HEK293 (cell line): ENCODE measurements around the gene LCN10.

Experiments
- ZNF19 ChIP-seq: fragments of 450-650 bp; formaldehyde crosslinking; IDR thresholded peaks from 2 replicates; pipeline ENCODE4; 2016; ENCODE audit warnings: missing biosample characterization, missing genetic modification characterization, low read depth
- ZNF776 ChIP-seq: fragments of 450-650 bp; formaldehyde crosslinking; IDR thresholded peaks from 2 replicates; pipeline ENCODE4 v1.5.0; 2017; ENCODE audit warnings: missing biosample characterization, missing genetic modification characterization, borderline replicate concordance
- TF ChIP-seq, protein P1 (sequence below): fragments of 450-650 bp; formaldehyde crosslinking; IDR thresholded peaks from 2 replicates; pipeline ENCODE4 v1.5.1; 2016; ENCODE audit warnings: missing biosample characterization, missing genetic modification characterization

DNA sequence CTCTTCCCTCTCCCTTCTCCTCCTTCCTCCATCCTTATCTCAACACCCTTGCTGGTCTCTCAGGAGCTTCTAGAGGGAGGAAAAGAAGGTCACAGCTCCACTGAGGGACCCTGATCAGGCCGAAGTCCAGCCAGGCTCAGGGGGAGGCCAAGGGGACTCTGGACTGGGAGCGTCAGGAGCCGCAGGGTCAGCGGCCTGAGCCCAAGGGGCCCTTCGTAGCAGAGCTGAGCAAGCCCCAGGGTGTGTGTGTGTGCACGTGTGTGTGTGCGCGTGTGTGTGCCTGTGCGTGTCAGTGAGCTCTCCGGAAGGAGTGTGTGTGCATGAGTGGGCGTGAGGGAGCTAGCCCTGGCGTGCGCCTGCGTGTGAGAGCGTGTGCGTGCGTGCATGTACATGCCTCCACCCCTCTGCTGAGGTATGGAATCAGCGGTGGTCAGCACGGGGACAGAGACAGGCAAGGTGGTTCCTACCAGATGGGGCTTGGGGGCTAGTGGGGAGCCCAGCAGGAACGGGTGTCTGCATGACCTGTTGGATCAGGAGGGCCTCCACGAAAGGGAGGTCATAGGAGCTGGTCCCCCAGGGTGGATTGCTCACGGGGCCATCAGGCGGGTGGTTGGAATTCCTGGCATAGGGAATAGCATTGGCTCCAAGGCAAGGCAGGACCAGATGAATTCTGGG is 45.5 kb downstream of the LCN10 start:
- TF ChIP-seq ZNF19 (tag by site-specific recombination) (no peak), ZNF776 (tag by site-specific recombination) (no peak)
- TF ChIP-seq, protein P1, sequence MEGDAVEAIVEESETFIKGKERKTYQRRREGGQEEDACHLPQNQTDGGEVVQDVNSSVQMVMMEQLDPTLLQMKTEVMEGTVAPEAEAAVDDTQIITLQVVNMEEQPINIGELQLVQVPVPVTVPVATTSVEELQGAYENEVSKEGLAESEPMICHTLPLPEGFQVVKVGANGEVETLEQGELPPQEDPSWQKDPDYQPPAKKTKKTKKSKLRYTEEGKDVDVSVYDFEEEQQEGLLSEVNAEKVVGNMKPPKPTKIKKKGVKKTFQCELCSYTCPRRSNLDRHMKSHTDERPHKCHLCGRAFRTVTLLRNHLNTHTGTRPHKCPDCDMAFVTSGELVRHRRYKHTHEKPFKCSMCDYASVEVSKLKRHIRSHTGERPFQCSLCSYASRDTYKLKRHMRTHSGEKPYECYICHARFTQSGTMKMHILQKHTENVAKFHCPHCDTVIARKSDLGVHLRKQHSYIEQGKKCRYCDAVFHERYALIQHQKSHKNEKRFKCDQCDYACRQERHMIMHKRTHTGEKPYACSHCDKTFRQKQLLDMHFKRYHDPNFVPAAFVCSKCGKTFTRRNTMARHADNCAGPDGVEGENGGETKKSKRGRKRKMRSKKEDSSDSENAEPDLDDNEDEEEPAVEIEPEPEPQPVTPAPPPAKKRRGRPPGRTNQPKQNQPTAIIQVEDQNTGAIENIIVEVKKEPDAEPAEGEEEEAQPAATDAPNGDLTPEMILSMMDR (tag by site-specific recombination), result no peak
